BJ (cell line): ENCODE measurements around the gene DIS3L2. TPM values are rescaled to one million over a fixed set of nuclear protein-coding genes. Genes with fewer than 3 reads are reported as not detected.
"Not testable (repeated sequence)": the region's sequence is repeated elsewhere in the genome, so short reads cannot be mapped to it uniquely, and the experiment has no call there.

Experiments
- CTCF ChIA-PET: fragments of 350-600 bp; formaldehyde crosslinking; extraction: SDS; loops from one replicate; lab custom pipeline; 2021; ENCODE audit warnings: antibody characterized with exemption, inconsistent platforms; lab: Yijun Ruan, JAX
- POLR2A ChIA-PET: fragments of 300-600 bp; sonication (Branson Sonifier 250); formaldehyde crosslinking; extraction: SDS; loops from one replicate; lab custom pipeline; 2021; ENCODE audit warnings: antibody characterized with exemption; lab: Charles Lee
- DNase-seq: peaks from one replicate; pipeline ENCODE4 v3.0.0-alpha.2; 2011; ENCODE audit warnings: low read depth
- H3K27me3 ChIP-seq: 2 replicates; pipeline ENCODE4 v1.6.0; 2011; ENCODE audit warnings: low read length; ENCODE audit not compliant: control insufficient read depth, insufficient read depth
- H3K36me3 ChIP-seq: 2 replicates; pipeline ENCODE4 v1.5.1; 2011; ENCODE audit warnings: low read length; ENCODE audit not compliant: control insufficient read depth, insufficient read depth
- H3K4me3 ChIP-seq: 2 replicates; pipeline ENCODE4 v1.5.1; 2011; ENCODE audit warnings: low read depth, mild to moderate bottlenecking, control low read depth, low read length
- polyA plus RNA-seq: library from polyadenylated mRNA; depleted of rRNA; stranded (reverse); fragments of >200 nt; gene quantifications from 2 replicates; pipeline ENCODE4 v1.2.3, GENCODE V29; 2011
- TF ChIP-seq, protein P1 (sequence below): IDR thresholded peaks from 2 replicates; pipeline ENCODE4 v1.5.1; 2011; ENCODE audit warnings: low read depth, mild to moderate bottlenecking, control low read depth, inconsistent platforms, low read length, moderate library complexity; ENCODE audit not compliant: insufficient read depth

Gene DIS3L2
- polyA plus RNA-seq, 1 experiment = 12.4 TPM

DNA sequence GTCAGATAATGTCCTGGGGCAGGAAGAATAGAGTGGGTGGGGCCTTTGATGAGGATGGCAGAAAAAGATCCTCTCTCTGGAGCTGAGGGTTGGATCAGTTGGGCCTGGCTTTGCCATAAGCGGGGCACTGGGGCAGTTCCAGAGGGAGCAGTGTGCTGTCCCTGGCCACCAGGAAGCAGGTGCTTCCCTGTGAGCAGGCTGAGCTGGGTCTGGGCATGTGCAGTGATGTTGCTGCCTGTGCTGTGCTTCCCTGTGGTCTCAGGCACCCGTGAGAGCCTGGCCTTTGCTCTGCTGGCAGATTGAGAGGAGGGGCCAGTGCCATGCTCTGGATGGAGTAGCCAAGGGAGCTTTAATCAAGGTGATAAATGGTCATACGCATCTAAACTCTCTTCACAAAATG lies 20.7 kb upstream of the DIS3L2 start:
- ChIA-PET POLR2A (no interaction called here), CTCF (interaction anchor here (1.4 to 1.7 kb wide), 3 partner anchors 16 to 499 kb away, joined by 3 to 6 read pairs (median 4); partner anchors contain the start of gene NPPC)
- Histone ChIP-seq H3K27me3 (peaks cover 4% of the 10 kb centered on the region; the same call in 1 of the 2 replicates), H3K36me3 (no peaks in the 10 kb centered on the region), H3K4me3 (no peak overlapping the region)
- no peak for DNase-seq
- TF ChIP-seq, protein P1, sequence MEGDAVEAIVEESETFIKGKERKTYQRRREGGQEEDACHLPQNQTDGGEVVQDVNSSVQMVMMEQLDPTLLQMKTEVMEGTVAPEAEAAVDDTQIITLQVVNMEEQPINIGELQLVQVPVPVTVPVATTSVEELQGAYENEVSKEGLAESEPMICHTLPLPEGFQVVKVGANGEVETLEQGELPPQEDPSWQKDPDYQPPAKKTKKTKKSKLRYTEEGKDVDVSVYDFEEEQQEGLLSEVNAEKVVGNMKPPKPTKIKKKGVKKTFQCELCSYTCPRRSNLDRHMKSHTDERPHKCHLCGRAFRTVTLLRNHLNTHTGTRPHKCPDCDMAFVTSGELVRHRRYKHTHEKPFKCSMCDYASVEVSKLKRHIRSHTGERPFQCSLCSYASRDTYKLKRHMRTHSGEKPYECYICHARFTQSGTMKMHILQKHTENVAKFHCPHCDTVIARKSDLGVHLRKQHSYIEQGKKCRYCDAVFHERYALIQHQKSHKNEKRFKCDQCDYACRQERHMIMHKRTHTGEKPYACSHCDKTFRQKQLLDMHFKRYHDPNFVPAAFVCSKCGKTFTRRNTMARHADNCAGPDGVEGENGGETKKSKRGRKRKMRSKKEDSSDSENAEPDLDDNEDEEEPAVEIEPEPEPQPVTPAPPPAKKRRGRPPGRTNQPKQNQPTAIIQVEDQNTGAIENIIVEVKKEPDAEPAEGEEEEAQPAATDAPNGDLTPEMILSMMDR = no peak

DNA sequence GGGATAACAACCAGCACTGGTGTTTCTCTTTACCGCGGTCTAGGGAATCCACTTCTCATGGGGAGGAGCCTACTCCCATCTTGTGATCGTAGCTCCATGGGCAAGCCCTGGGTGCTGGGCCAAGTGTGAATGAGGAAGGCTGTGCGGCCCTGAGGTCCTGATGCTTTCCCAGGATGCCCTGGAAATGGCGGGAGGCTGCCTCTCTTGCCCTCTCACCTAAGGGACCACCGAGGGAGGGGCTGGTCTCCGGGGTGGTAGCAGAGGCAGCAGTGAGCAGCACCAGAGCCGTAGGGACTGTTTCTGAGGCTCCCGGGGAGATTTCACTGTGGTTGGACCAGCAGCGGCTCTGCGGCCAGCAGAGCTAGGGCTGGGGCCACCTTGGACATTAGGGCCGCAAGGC lies 19.8 kb upstream of the DIS3L2 start:
- TF ChIP-seq, protein P1 = no peak
- CTCF ChIA-PET = interaction anchor here (1.4 to 1.7 kb wide), 2 partner anchors 17 to 384 kb away, joined by 3 to 6 read pairs; partner anchors contain the start of gene NPPC
- DNase-seq = no peak
- POLR2A ChIA-PET = no interaction called here
- Histone ChIP-seq H3K36me3 (no peaks in the 10 kb centered on the region), H3K27me3 (0 out of 2 replicates have a peak, but pooled peaks cover 2% of the 10 kb centered on the region), H3K4me3 (no peak overlapping the region)

DNA sequence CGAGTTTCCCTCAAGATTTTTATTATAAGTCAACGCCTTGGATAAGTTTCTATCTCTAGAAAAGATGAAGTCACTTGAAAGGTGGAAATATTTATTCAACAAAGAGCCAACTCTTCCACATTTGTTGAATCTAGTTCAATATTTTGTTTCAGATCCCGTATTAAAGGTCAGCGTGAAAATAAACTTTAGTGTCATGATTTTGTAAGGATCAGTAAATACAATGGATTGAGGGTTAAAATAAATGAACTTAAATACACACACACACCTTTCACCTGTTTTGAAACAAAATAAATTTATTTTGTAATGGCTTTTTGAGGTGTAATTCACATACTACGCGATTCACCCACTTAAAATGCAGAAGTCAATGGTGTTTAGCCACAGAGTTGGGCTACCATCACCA lies 19.3 kb upstream of the DIS3L2 start:
- TF ChIP-seq, protein P1 = no peak
- Histone ChIP-seq H3K27me3 (0 out of 2 replicates have a peak, but pooled peaks cover 2% of the 10 kb centered on the region), H3K36me3 (no peaks in the 10 kb centered on the region), H3K4me3 (no peak overlapping the region)
- ChIA-PET POLR2A (no interaction called here), CTCF (no interaction called here)
- DNase-seq = no peak

DNA sequence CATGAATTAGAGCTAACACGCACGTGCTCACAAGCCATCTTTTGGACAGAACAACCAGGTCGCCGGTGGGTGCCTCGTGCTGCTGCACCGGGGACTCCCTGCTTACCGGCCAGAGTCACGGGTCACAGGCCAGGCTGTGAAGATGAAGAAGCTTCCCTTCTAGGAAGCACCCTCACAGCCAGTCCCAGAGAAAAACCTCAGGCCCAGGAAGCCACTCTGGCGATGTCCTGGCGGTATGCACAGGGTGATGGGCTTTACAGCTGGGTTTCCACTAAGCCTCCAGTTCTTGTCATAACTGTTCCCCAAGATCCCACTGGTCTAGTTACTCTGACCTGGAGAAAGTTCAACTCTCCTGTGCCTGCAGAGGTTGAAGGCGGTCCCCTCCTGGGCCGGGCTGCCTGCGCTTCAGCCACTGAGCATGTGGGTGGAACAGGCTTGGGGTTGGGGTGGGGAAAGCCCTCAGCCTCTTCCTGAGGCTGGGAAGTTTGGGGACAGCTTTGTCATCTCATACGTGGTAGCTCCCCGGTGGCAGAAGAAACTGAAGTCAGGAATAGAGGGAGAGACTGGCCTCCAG lies 15.2 kb upstream of the DIS3L2 start:
- DNase-seq = no peak
- Histone ChIP-seq H3K36me3 (no peaks in the 10 kb centered on the region), H3K27me3 (no peaks in the 10 kb centered on the region; the same call in 1 of the 2 replicates), H3K4me3 (no peak overlapping the region)
- POLR2A ChIA-PET = no interaction called here
- TF ChIP-seq, protein P1 = no peak
- CTCF ChIA-PET = interaction anchor here (0.9 to 1.0 kb wide), 2 partner anchors 346 to 369 kb away, joined by 3 read pairs; no protein-coding TSS in a partner anchor

DNA sequence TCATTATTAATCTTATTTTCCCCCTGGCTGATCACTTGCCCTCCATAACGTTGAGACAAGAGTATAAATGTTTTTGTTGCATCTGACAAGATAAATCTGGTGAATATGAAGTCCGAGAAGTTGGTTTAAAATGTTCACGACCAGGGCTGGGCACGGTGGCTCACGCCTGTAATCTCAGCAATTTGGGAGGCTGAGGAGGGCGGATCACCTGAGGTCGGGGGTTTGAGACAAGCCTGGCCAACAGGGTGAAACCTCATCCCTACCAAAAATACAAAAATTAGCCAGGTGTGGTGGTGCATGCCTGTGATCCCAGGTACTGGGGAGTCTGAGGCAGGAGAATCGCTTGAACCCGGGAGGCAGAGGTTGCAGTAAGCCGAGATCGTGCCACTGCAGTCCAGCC lies 14.4 kb upstream of the DIS3L2 start:
- CTCF ChIA-PET, H3K27me3 ChIP-seq, POLR2A ChIA-PET, H3K36me3 ChIP-seq, DNase-seq, H3K4me3 ChIP-seq: not testable (repeated sequence)
